Ectodermal cell (in vitro differentiated cells): ENCODE data around the gene GOT2.
A peak's percentile ranks its signal among the peaks of the same experiment; 100 is the strongest.
"Not testable (repeated sequence)": the region's sequence is repeated elsewhere in the genome, so short reads cannot be mapped to it uniquely, and the experiment has no call there.

Source experiments
- H3K27ac ChIP-seq: 2 replicates; pipeline ENCODE4 v1.7.0; 2013; ENCODE audit warnings: mild to moderate bottlenecking, low read depth, low read length; ENCODE audit not compliant: insufficient read depth, poor library complexity, severe bottlenecking
- H3K27me3 ChIP-seq: 2 replicates; pipeline ENCODE4 v1.7.0; 2013; ENCODE audit warnings: mild to moderate bottlenecking, low read length; ENCODE audit not compliant: insufficient read depth, control insufficient read depth, poor library complexity, severe bottlenecking
- H3K36me3 ChIP-seq: one replicate; pipeline ENCODE4 v1.7.0; 2013; ENCODE audit warnings: low read length; ENCODE audit not compliant: control insufficient read depth, insufficient read depth
- H3K4me1 ChIP-seq: one replicate; pipeline ENCODE4 v1.7.0; 2013; ENCODE audit warnings: low read length; ENCODE audit not compliant: control insufficient read depth, insufficient read depth
- H3K4me3 ChIP-seq: 2 replicates; pipeline ENCODE4 v1.7.0; 2013; ENCODE audit warnings: low read depth, low read length, control low read depth; ENCODE audit not compliant: insufficient read depth
- H3K9me3 ChIP-seq: 2 replicates; pipeline ENCODE4 v1.7.0; 2013; ENCODE audit warnings: mild to moderate bottlenecking, low read length, moderate library complexity; ENCODE audit not compliant: control insufficient read depth
- WGBS, 2 experiments: methylation state at CpG; one replicate each; pipeline ENCODE4 v1.1.7; 2013; ENCODE audit warnings: missing lambda C conversion rate in 2 of 2; 5-methylcytosine and 5-hydroxymethylcytosine counted together

GOT2 gene

GRCh38 chr16:58741166-58741565 lies 7.0 kb upstream of the GOT2 start:
- 94 to 96% methylated on average over 3 of the region's 3 CpGs for WGBS, 2 experiments
- Histone ChIP-seq H3K27me3 (no peaks in the 10 kb centered on the region), H3K4me1 (no peaks in the 10 kb centered on the region), H3K27ac (no peak overlapping the region), H3K36me3 (no peaks in the 10 kb centered on the region), H3K4me3 (no peak overlapping the region), H3K9me3 (no peaks in the 10 kb centered on the region)

GRCh38 chr16:58738672-58739296 lies 4.7 kb upstream of the GOT2 start:
- H3K27ac ChIP-seq, result no peak overlapping the region
- H3K4me3 ChIP-seq, result no peak overlapping the region
- H3K4me1 ChIP-seq, result no peaks in the 10 kb centered on the region
- no peaks in the 10 kb centered on the region for H3K27me3 ChIP-seq
- no peaks in the 10 kb centered on the region for H3K9me3 ChIP-seq
- no peaks in the 10 kb centered on the region for H3K36me3 ChIP-seq
- WGBS, 2 experiments, result 83 to 89% methylated on average over 5 of the region's 5 CpGs

- not testable (repeated sequence) for H3K27me3 ChIP-seq, H3K4me1 ChIP-seq, H3K9me3 ChIP-seq, H3K36me3 ChIP-seq, H3K27ac ChIP-seq, H3K4me3 ChIP-seq
- 91 to 92% methylated on average over 3 of the region's 3 CpGs for WGBS, 2 experiments
These were observed 2.2 kb upstream of the GOT2 start for GRCh38 chr16:58736341-58736740.

GRCh38 chr16:58734459-58734787 lies 307 bp upstream of the GOT2 start:
- Histone ChIP-seq H3K4me3 (peak overlapping the region; percentile 91), H3K9me3 (no peaks in the 10 kb centered on the region), H3K27ac (no peak overlapping the region)

GRCh38 chr16:58733248-58733670 lies 857 bp downstream of the GOT2 start:
- H3K27me3 ChIP-seq, result no peaks in the 10 kb centered on the region
- no peak overlapping the region for H3K27ac ChIP-seq
- H3K4me1 ChIP-seq, result peaks cover 8% of the 10 kb centered on the region
- 7 to 8% methylated on average over 23 of the region's 23 CpGs for WGBS, 2 experiments
- H3K9me3 ChIP-seq, result no peaks in the 10 kb centered on the region
- peaks cover 5% of the 10 kb centered on the region for H3K36me3 ChIP-seq
- peak overlapping the region; percentile 91 for H3K4me3 ChIP-seq

More at GRCh38 chr16:58734459-58734787, 307 bp upstream of the GOT2 start:
- Histone ChIP-seq H3K4me1 (peaks cover 8% of the 10 kb centered on the region), H3K27me3 (no peaks in the 10 kb centered on the region), H3K36me3 (peaks cover 5% of the 10 kb centered on the region)
- WGBS, 2 experiments, result 38 to 45% methylated on average over 6 to 8 of the region's 8 CpGs

- Histone ChIP-seq H3K36me3 (peaks cover 5% of the 10 kb centered on the region), H3K9me3 (no peaks in the 10 kb centered on the region), H3K4me1 (peaks cover 8% of the 10 kb centered on the region), H3K4me3 (peak overlapping the region; percentile 91), H3K27me3 (no peaks in the 10 kb centered on the region), H3K27ac (no peak overlapping the region)
- 56 to 64% methylated on average over 8 to 9 of the region's 9 CpGs for WGBS, 2 experiments
These were observed 1.4 kb downstream of the GOT2 start for GRCh38 chr16:58732545-58733247.

- Histone ChIP-seq H3K9me3 (no peaks in the 10 kb centered on the region), H3K4me1 (peaks cover 8% of the 10 kb centered on the region), H3K27me3 (no peaks in the 10 kb centered on the region), H3K27ac (no peak overlapping the region), H3K4me3 (no peak overlapping the region), H3K36me3 (peaks cover 5% of the 10 kb centered on the region)
- whole genome bisulfite sequencing, 2 experiments, result 92% methylated on average over 11 of the region's 11 CpGs
These were observed 3.3 kb downstream of the GOT2 start for GRCh38 chr16:58730724-58731370.

- Histone ChIP-seq H3K27me3 (no peaks in the 10 kb centered on the region), H3K9me3 (no peaks in the 10 kb centered on the region), H3K4me3 (no peak overlapping the region), H3K36me3 (peaks cover 5% of the 10 kb centered on the region), H3K27ac (no peak overlapping the region), H3K4me1 (peaks cover 6% of the 10 kb centered on the region)
- WGBS, 2 experiments, result 92 to 95% methylated on average over 9 of the region's 9 CpGs
These were observed 6.1 kb downstream of the GOT2 start for GRCh38 chr16:58727796-58728568.

- Histone ChIP-seq H3K9me3 (no peaks in the 10 kb centered on the region), H3K4me3 (no peak overlapping the region), H3K4me1 (no peaks in the 10 kb centered on the region), H3K27me3 (no peaks in the 10 kb centered on the region), H3K36me3 (peaks cover 5% of the 10 kb centered on the region), H3K27ac (no peak overlapping the region)
- WGBS, 2 experiments, result 84 to 90% methylated on average over 8 to 9 of the region's 9 CpGs
These were observed 6.9 kb downstream of the GOT2 start for GRCh38 chr16:58727028-58727781.
